Skeletal muscle tissue (tissue), 4 donors: ENCODE measurements around the gene SH3TC1. TPM values are rescaled to one million over a fixed set of nuclear protein-coding genes. Genes with fewer than 3 reads are reported as not detected.
A peak's percentile ranks its signal among the peaks of the same experiment; 100 is the strongest.

ENCODE experiments used
- H3K27ac ChIP-seq: one replicate; pipeline ENCODE4 v1.7.0; 2013; ENCODE audit warnings: mild to moderate bottlenecking, low read depth, low read length, inconsistent platforms
- H3K27me3 ChIP-seq, 3 donors: one replicate each; pipeline ENCODE4 v1.7.0; 2013; ENCODE audit warnings: low read length in 3 of 3; ENCODE audit not compliant: control insufficient read depth in 3 of 3, insufficient read depth in 3 of 3
- H3K36me3 ChIP-seq, 3 donors: one replicate each; pipeline ENCODE4 v1.7.0; 2013; ENCODE audit warnings: low read length in 3 of 3; ENCODE audit not compliant: control insufficient read depth in 3 of 3, insufficient read depth in 3 of 3
- H3K4me1 ChIP-seq, 3 donors: one replicate each; pipeline ENCODE4 v1.7.0; 2013; ENCODE audit warnings: low read length in 3 of 3, mild to moderate bottlenecking in 3 of 3; ENCODE audit not compliant: control insufficient read depth in 3 of 3, insufficient read depth in 3 of 3
- H3K4me3 ChIP-seq, 3 donors: one replicate each; pipeline ENCODE4 v1.7.0; 2013; ENCODE audit warnings: low read length in 3 of 3
- H3K9ac ChIP-seq, 3 donors: one replicate each; pipeline ENCODE4 v1.7.0; 2013; ENCODE audit warnings: low read length in 3 of 3, mild to moderate bottlenecking in 3 of 3, moderate library complexity in 2 of 3, low read depth in 1 of 3
- H3K9me3 ChIP-seq, 3 donors: one replicate each; pipeline ENCODE4 v1.7.0; 2013; ENCODE audit warnings: low read length in 3 of 3; ENCODE audit not compliant: control insufficient read depth in 3 of 3
- total RNA-seq: library from RNA; depleted of rRNA; stranded (reverse); fragments of >200 nt; gene quantifications from one replicate; pipeline ENCODE4 v1.2.3, GENCODE V29; 2014
- donor health status: Osteomylitis.

The SH3TC1 gene
- total RNA-seq, 1 donor from 2014 or later: 13.0 TPM

GRCh38 chr4:8155660-8156421 lies 43.2 kb upstream of the SH3TC1 start:
- Histone ChIP-seq H3K4me1 (peaks cover 45 to 81% (median 69%) of the 10 kb centered on the region in 3 donors), H3K9me3 (no peaks in the 10 kb centered on the region), H3K27ac (peak overlapping the region; percentile 62), H3K36me3 (no peaks in the 10 kb centered on the region), H3K9ac (peak overlapping the region in 1 of 3 donors; percentile 62), H3K4me3 (peak overlapping the region in 1 of 3 donors; percentile 81), H3K27me3 (no peaks in the 10 kb centered on the region)

DNA sequence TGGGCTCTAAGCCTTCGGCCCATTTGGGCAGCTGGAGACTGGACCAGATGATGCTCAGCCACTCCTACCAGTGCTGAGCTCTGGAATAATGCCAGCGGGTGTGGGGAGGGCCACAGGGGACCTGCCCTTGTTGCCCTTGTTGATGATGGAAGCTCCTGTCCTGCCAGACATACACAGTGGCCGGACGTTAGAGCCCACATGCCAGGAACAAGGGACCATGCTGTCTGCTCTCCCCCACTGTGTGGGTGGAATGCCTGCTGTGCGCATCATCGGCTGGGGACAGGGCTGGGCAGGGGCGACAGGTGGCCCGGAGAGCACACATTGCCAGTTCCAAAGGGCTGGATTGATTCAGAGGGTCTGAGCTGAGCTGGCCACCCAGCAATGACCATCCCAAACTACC lies 42.5 kb upstream of the SH3TC1 start:
- peak overlapping the region in 2 of 3 donors; percentile 6 to 81 for H3K4me3 ChIP-seq
- H3K27ac ChIP-seq: peak overlapping the region; percentile 62
- H3K36me3 ChIP-seq: no peaks in the 10 kb centered on the region
- H3K9me3 ChIP-seq: no peaks in the 10 kb centered on the region
- no peaks in the 10 kb centered on the region for H3K27me3 ChIP-seq
- H3K4me1 ChIP-seq: peaks cover 45 to 73% (median 63%) of the 10 kb centered on the region in 3 donors
- H3K9ac ChIP-seq: peak overlapping the region; percentile 12 to 62 (median 19)

- H3K9me3 ChIP-seq: no peaks in the 10 kb centered on the region
- H3K9ac ChIP-seq: peak overlapping the region; percentile 58 to 92 (median 70)
- H3K4me1 ChIP-seq: peaks cover 42 to 64% (median 56%) of the 10 kb centered on the region in 3 donors
- H3K27me3 ChIP-seq: no peaks in the 10 kb centered on the region
- H3K27ac ChIP-seq: peak overlapping the region; percentile 62
- no peaks in the 10 kb centered on the region for H3K36me3 ChIP-seq
- H3K4me3 ChIP-seq: peak overlapping the region; percentile 71 to 88 (median 81)
Observed at GRCh38 chr4:8157496-8157895, 41.6 kb upstream of the SH3TC1 start.

- Histone ChIP-seq H3K27me3 (no peaks in the 10 kb centered on the region), H3K9ac (peak overlapping the region; percentile 58 to 92 (median 70)), H3K27ac (peak overlapping the region; percentile 62), H3K36me3 (no peaks in the 10 kb centered on the region), H3K9me3 (no peaks in the 10 kb centered on the region), H3K4me3 (peak overlapping the region; percentile 71 to 88 (median 81)), H3K4me1 (peaks cover 40 to 63% (median 56%) of the 10 kb centered on the region in 3 donors)
Observed at GRCh38 chr4:8157944-8158709, 41.0 kb upstream of the SH3TC1 start.

DNA sequence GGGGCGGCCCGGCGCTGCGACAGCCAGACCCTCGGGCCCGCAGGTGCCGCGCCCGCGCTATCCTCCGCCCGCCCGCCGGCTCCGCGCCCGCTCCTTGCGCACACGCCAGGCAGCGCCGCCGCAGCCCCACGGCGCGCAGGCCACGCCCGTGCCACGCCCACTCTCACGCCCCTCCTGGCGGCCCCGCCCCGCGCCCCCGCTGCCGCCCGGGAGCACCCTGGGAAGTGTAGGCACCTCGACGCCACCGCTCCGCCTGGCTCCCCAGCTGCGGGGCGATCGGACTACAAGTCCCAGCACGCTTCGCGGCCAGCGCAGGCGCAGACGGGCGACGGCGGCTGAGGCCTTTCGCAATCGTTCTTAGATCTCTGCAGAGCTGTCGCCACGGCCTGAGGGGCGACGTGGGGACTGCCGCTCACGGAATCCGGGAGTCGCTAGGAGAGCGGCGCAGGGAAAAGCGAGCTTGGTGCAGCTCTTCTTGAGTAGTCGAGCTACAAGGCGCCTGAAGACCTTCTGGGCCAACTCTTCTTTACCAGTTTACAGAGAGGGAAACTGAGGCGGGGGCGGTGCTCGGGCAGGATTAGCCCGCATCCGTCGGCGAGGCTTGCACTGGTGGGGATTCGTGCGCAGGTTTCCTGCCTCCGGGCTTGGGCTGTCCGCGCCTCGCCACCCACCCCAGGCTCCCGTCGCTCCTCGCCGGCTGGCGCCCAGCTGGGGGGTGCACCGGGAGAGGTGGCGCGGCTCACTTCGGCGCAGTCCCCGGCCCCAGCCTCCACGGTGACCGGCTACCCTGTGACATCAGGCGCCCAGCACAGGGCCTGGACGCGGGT lies 40.2 kb upstream of the SH3TC1 start, which contains the start of gene ABLIM2:
Gene ABLIM2 (minus strand): TSS at position 104 of the 827 bp plus-strand sequence. CDS start 124 bp downstream, outside the sequence.
- Histone ChIP-seq H3K4me1 (peaks cover 40 to 66% (median 59%) of the 10 kb centered on the region in 3 donors), H3K9ac (peak within 1 kb of the TSS; percentile 85 to 98 (median 90)), H3K4me3 (peak within 1 kb of the TSS; percentile 93 to 96 (median 94)), H3K36me3 (no peaks in the 10 kb centered on the region), H3K9me3 (no peaks in the 10 kb centered on the region), H3K27me3 (no peaks in the 10 kb centered on the region), H3K27ac (peak within 1 kb of the TSS; percentile 62)

GRCh38 chr4:8159537-8160232 lies 39.4 kb upstream of the SH3TC1 start:
- Histone ChIP-seq H3K9me3 (no peaks in the 10 kb centered on the region), H3K36me3 (no peaks in the 10 kb centered on the region), H3K27me3 (no peaks in the 10 kb centered on the region), H3K27ac (peak overlapping the region; percentile 47), H3K4me3 (peak overlapping the region; percentile 93 to 96 (median 94)), H3K9ac (peak overlapping the region; percentile 85 to 98 (median 90)), H3K4me1 (peaks cover 48 to 71% (median 67%) of the 10 kb centered on the region in 3 donors)

DNA sequence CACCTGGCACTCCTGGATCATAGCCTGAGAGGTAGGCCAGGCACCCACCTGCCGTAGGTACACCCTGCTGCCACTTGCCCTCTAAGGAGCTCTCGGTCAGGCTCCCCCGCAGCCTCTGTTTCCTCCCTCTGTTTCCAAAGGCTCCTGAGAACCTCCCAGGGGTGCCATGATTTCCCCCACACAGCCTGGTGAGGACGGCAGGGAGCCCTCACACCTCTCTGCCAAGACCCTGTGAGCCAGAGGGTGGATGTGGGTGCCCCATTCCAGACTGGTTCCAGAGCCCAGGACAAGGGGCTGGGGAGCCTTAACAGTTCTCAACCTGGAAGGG lies 38.9 kb upstream of the SH3TC1 start:
- Histone ChIP-seq H3K27me3 (no peaks in the 10 kb centered on the region), H3K4me1 (peaks cover 53 to 71% (median 69%) of the 10 kb centered on the region in 3 donors)

GRCh38 chr4:8160572-8160971 lies 38.5 kb upstream of the SH3TC1 start:
- H3K27me3 ChIP-seq: no peaks in the 10 kb centered on the region
- peak overlapping the region in 1 of 3 donors; percentile 98 for H3K9ac ChIP-seq
- no peak overlapping the region for H3K4me3 ChIP-seq
- no peaks in the 10 kb centered on the region for H3K36me3 ChIP-seq
- H3K27ac ChIP-seq: no peak overlapping the region
- peaks cover 55 to 71% (median 69%) of the 10 kb centered on the region in 3 donors for H3K4me1 ChIP-seq
- H3K9me3 ChIP-seq: no peaks in the 10 kb centered on the region

More for the DNA sequence above, 38.9 kb upstream of the SH3TC1 start:
- Histone ChIP-seq H3K27ac (no peak overlapping the region), H3K9me3 (no peaks in the 10 kb centered on the region), H3K36me3 (no peaks in the 10 kb centered on the region), H3K4me3 (peak overlapping the region in 2 of 3 donors; percentile 94 to 96), H3K9ac (peak overlapping the region in 2 of 3 donors; percentile 85 to 98)

GRCh38 chr4:8162625-8163024 lies 36.5 kb upstream of the SH3TC1 start:
- no peak overlapping the region for H3K4me3 ChIP-seq
- no peaks in the 10 kb centered on the region for H3K27me3 ChIP-seq
- H3K9me3 ChIP-seq: no peaks in the 10 kb centered on the region
- peak overlapping the region; percentile 91 for H3K27ac ChIP-seq
- no peaks in the 10 kb centered on the region for H3K36me3 ChIP-seq
- peaks cover 54 to 72% (median 70%) of the 10 kb centered on the region in 3 donors for H3K4me1 ChIP-seq
- peak overlapping the region in 1 of 3 donors; percentile 84 for H3K9ac ChIP-seq
